Thyroid gland (tissue), 4 donors: Measurements from ENCODE around the gene MAP2K5.

Source experiments
- POLR2A ChIP-seq, 2 donors: fragments of 450-650 bp; IDR thresholded peaks; one replicate each; pipeline ENCODE4 v1.6.1; 2017; ENCODE audit warnings: antibody characterized with exemption in 2 of 2, mild to moderate bottlenecking in 2 of 2, moderate library complexity in 1 of 2
- TF ChIP-seq, protein P1 (sequence below), 6 experiments: fragments of 200-600 bp in 3 of 6; fragments of 450-650 bp in 3 of 6; sonication (generic) in 3 of 6; IDR thresholded peaks; one replicate each; pipeline ENCODE4 v1.5.1; 2016 to 2019; ENCODE audit warnings: antibody characterized with exemption in 6 of 6, mild to moderate bottlenecking in 2 of 6, inconsistent platforms in 1 of 6, moderate library complexity in 1 of 6

DNA sequence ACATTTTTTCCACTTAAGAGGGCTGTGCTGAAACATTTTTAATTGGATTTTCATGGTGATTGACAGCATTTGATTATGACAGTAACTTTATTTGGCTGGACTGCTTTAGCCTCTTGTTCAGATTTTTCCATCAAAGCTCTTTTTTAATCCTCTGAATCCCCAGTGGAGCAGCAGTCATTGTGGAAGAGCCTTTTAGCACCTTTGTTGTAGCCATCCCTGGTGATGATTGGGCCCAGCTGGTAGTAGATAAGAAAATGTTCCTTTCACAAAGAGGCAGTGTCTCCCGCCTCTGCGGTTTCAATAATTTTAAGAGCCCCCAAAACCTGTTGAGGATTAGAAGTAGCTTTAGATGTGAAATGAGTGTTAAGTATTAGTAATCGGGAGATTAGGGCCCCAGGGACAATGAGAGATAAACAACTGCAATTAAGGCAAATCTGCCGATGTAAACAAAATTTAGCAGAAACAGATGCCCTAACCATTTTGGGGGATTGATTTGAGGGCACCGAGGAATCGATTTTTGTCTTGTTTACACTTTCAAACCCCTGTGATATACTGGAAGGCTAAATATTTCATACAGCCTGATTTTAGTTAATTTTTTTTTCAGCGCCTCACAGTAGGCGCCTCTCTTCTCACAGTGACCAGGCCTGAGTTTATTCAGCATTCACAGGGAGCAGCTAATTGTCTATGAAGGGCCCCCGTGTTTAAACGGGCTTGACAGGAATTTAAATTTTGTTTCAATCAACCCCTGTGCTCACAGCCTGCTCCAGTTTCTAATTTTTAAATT lies 239.6 kb downstream of the MAP2K5 start:
- TF ChIP-seq, protein P1, sequence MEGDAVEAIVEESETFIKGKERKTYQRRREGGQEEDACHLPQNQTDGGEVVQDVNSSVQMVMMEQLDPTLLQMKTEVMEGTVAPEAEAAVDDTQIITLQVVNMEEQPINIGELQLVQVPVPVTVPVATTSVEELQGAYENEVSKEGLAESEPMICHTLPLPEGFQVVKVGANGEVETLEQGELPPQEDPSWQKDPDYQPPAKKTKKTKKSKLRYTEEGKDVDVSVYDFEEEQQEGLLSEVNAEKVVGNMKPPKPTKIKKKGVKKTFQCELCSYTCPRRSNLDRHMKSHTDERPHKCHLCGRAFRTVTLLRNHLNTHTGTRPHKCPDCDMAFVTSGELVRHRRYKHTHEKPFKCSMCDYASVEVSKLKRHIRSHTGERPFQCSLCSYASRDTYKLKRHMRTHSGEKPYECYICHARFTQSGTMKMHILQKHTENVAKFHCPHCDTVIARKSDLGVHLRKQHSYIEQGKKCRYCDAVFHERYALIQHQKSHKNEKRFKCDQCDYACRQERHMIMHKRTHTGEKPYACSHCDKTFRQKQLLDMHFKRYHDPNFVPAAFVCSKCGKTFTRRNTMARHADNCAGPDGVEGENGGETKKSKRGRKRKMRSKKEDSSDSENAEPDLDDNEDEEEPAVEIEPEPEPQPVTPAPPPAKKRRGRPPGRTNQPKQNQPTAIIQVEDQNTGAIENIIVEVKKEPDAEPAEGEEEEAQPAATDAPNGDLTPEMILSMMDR (IDR thresholded peaks at IDR 0.05), result no peak
- TF ChIP-seq POLR2A (IDR thresholded peaks at IDR 0.05), result no peak
